ENCODE results near the gene SORT1. TPM values are rescaled to one million over a fixed set of nuclear protein-coding genes. Genes with fewer than 3 reads are reported as not detected.
"Not testable (repeated sequence)": the region's sequence is repeated elsewhere in the genome, so short reads cannot be mapped to it uniquely, and the experiment has no call there.

SORT1 gene
- total and polyA plus RNA-seq, 10 donors, result 2.0 to 63.9 (median 35.0) TPM

DNA sequence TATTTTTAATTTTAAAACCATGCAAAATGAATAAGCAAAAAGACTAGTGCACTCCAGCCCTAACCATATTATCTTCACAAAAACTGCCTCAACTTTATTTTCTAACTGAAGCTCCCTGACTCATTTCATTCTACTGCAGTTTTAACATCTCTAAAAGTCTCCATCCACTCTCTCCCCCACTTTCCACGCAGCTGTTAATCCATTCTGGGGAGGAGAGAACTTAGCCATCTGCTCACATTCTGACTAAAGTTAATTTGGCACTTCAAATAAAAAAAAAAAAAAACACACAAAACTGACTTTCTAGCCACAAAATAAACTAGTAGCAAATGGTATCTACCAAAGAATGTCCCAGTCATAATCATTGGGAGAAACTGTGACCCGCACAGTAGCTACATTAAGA is 85.5 kb downstream of the SORT1 start:
- intact Hi-C loops (cut with DNase I; ENCODE audit: low total_unique reads), result no loop called here
- no peaks in the 10 kb centered on the region for H3K27me3 ChIP-seq (replicated peaks in 1 of 7)
- DNase-seq, result no peak
- TF ChIP-seq POLR2A (IDR thresholded peaks at IDR 0.05) (no peak), POLR2AphosphoS5 (IDR thresholded peaks at IDR 0.05) (no peak)
- TF ChIP-seq, protein P1, sequence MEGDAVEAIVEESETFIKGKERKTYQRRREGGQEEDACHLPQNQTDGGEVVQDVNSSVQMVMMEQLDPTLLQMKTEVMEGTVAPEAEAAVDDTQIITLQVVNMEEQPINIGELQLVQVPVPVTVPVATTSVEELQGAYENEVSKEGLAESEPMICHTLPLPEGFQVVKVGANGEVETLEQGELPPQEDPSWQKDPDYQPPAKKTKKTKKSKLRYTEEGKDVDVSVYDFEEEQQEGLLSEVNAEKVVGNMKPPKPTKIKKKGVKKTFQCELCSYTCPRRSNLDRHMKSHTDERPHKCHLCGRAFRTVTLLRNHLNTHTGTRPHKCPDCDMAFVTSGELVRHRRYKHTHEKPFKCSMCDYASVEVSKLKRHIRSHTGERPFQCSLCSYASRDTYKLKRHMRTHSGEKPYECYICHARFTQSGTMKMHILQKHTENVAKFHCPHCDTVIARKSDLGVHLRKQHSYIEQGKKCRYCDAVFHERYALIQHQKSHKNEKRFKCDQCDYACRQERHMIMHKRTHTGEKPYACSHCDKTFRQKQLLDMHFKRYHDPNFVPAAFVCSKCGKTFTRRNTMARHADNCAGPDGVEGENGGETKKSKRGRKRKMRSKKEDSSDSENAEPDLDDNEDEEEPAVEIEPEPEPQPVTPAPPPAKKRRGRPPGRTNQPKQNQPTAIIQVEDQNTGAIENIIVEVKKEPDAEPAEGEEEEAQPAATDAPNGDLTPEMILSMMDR (IDR thresholded peaks at IDR 0.05 in 8 of 11, conservative IDR thresholded peaks at IDR 0.05 in 3 of 11), result no peak
- H3K9me3 ChIP-seq, result no peaks in the 10 kb centered on the region
- no peak overlapping the region for H3K27ac ChIP-seq
- 87 to 95% (median 89%) methylated on average over 2 of the region's 2 CpGs for WGBS, 5 donors
- peaks cover 0 to 10% (median 4%) of the 10 kb centered on the region in 6 donors for H3K4me1 ChIP-seq
- H3K4me3 ChIP-seq, result no peak overlapping the region
- peaks cover 0 to 81% (median 0%) of the 10 kb centered on the region in 6 donors for H3K36me3 ChIP-seq

DNA sequence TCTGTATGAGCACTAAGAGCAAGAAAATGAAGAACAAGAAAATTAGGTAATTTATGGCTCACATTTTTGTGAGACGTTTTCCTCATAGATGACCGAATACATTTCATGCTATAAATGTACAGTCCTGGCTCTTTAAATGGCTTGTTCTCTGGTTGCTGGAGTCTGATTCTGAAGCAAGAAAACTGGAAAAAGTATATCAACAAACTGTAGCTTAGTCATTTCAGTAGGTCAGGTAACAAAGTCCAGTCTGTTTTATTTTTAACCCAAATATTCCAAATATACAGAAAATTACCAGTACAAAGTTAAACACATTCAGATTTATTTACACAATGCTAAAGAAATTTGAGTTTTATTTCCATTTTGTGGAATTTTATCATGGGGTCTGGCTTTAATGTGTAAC is 88.4 kb downstream of the SORT1 start:
- intact Hi-C loops (cut with DNase I; ENCODE audit: low total_unique reads), result no loop called here
- DNase-seq, result no peak
- Histone ChIP-seq H3K36me3 (peaks cover 0 to 52% (median 0%) of the 10 kb centered on the region in 6 donors), H3K4me3 (no peak overlapping the region), H3K4me1 (peaks cover 0 to 17% (median 8%) of the 10 kb centered on the region in 6 donors), H3K27ac (no peak overlapping the region), H3K27me3 (replicated peaks in 1 of 7) (peaks cover 0 to 4% (median 0%) of the 10 kb centered on the region in 7 donors), H3K9me3 (no peaks in the 10 kb centered on the region)
- 50 to 75% (median 59%) methylated on average over 2 of the region's 2 CpGs for WGBS, 5 donors
- TF ChIP-seq POLR2A (IDR thresholded peaks at IDR 0.05), result no peak
- no peak for TF ChIP-seq POLR2AphosphoS5 (IDR thresholded peaks at IDR 0.05)
- TF ChIP-seq, protein P1 (IDR thresholded peaks at IDR 0.05 in 8 of 11, conservative IDR thresholded peaks at IDR 0.05 in 3 of 11), result no peak

DNA sequence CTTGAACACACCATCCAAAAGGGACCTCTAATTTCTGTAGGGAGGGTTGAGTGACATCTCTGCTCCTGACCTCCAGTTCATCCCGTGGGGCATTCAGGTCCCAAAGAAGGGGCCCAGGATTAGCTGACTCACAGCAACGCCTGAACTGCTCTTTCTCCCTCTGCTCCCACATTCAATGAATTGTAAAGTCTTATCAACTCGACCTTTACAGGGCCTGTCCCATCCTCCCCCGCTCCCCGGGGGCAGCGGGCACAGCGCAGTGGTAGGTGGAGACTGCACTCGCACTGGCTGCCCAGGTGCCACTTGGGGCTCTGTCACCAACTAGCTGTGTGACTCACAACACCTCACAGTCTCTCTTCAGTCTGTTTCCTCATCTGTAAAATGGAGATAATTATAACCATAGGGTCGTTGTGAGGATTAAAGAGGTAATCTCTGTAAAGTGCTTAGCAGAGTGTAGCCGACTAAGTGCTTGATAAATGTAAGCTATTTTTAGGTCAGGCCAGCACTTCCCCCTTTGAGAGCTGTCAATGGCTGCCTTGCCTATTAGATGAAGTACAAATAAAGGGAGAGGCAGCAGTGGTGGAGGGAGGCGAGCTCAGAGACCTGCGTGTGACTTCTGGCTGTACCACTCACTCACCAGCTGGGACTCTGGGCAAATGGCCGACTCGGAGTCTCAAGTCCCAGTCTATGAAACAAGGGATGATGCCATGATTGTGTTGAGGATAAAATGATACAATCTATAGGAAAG is 90.3 kb downstream of the SORT1 start:
- intact Hi-C loops (cut with DNase I; ENCODE audit: low total_unique reads), result no loop called here
- DNase-seq, result no peak
- H3K9me3 ChIP-seq, result no peaks in the 10 kb centered on the region
- WGBS, 5 donors, result 45 to 53% (median 50%) methylated on average over 14 of the region's 14 CpGs
- H3K36me3 ChIP-seq, result peaks cover 0 to 34% (median 0%) of the 10 kb centered on the region in 6 donors
- H3K4me3 ChIP-seq, result no peak overlapping the region
- no peak overlapping the region for H3K27ac ChIP-seq
- H3K4me1 ChIP-seq, result peaks cover 0 to 17% (median 8%) of the 10 kb centered on the region in 6 donors
- TF ChIP-seq POLR2A (IDR thresholded peaks at IDR 0.05) (no peak), POLR2AphosphoS5 (IDR thresholded peaks at IDR 0.05) (no peak)
- TF ChIP-seq, protein P1 (IDR thresholded peaks at IDR 0.05 in 8 of 11, conservative IDR thresholded peaks at IDR 0.05 in 3 of 11), result no peak
- H3K27me3 ChIP-seq (replicated peaks in 1 of 7), result peaks cover 0 to 13% (median 0%) of the 10 kb centered on the region in 7 donors

DNA sequence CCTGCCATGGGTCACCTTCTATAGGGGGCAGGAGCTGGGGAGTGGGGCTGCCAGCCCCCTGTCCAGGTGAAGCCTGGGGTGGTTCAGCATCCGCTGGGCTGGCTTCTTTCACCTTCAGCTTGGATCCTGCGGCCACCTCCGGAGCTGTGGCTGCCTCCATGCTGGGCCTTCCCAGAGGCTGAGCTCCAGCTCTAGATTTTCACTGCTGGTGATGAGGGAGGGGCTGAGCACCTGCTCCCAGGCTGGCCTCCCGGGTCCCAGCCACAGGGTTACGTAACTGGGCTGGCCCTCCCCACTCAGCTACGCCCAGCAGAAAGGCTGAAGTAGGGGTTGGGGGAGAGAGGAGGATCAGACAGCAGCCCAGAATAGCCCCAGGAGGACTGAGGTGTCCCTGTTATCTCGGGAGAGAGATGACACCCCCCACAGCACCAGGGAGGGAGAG is 90.9 kb downstream of the SORT1 start, which contains the start of gene MYBPHL:
MYBPHL (minus strand) TSS at position 180 of the 442 bp plus-strand sequence; CDS start at position 160, 20 bp downstream.
- no peak within 1 kb of the TSS for H3K4me3 ChIP-seq
- H3K27ac ChIP-seq, result no peak within 1 kb of the TSS
- H3K4me1 ChIP-seq, result peaks cover 0 to 17% (median 8%) of the 10 kb centered on the region in 6 donors
- TF ChIP-seq POLR2AphosphoS5 (IDR thresholded peaks at IDR 0.05) (peak in 1 of 3 donors; percentile 6), POLR2A (IDR thresholded peaks at IDR 0.05) (no peak)
- TF ChIP-seq, protein P1 (IDR thresholded peaks at IDR 0.05 in 8 of 11, conservative IDR thresholded peaks at IDR 0.05 in 3 of 11), result no peak
- H3K27me3 ChIP-seq (replicated peaks in 1 of 7), result peaks cover 0 to 13% (median 0%) of the 10 kb centered on the region in 7 donors
- 64 to 83% (median 68%) methylated on average over 1 to 7 of the region's 7 CpGs for WGBS, 5 donors
- DNase-seq, result no peak
- intact Hi-C loops (cut with DNase I; ENCODE audit: low total_unique reads), result no loop called here
- peaks cover 0 to 31% (median 0%) of the 10 kb centered on the region in 6 donors for H3K36me3 ChIP-seq
- no peaks in the 10 kb centered on the region for H3K9me3 ChIP-seq

DNA sequence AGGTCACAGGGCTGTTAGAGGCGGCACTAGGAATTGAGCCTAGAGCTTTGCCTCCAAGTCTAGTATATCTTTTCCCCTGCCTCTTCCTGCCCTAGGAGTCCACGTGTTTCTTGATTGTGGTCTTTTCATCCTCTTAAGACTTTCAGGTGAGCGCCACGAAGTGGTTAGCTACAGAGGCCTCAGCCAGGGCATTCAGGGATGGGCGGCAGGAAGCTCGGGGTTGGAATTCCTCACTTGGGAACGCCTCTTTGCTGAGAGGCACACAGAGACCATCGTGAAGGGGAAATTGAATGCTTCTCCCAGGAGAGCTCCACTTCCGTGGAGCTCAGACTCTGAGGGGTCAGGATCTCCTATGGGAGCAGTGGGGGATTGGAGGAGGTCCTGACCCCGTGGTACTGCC is 91.7 kb downstream of the SORT1 start:
- Histone ChIP-seq H3K27me3 (replicated peaks in 1 of 7) (peaks cover 0 to 13% (median 0%) of the 10 kb centered on the region in 7 donors), H3K4me1 (peaks cover 0 to 17% (median 8%) of the 10 kb centered on the region in 6 donors), H3K36me3 (peaks cover 0 to 23% (median 0%) of the 10 kb centered on the region in 6 donors)
- H3K4me3 ChIP-seq; DNase-seq; intact Hi-C loops (cut with DNase I; ENCODE audit: low total_unique reads); H3K27ac ChIP-seq; H3K9me3 ChIP-seq: not testable (repeated sequence)
- WGBS, 5 donors, result 66 to 74% (median 71%) methylated on average over 10 of the region's 10 CpGs
